Mesendoderm (in vitro differentiated cells): ENCODE results near the gene PHF14.

ENCODE experiments used
- DNase-seq: peaks from one replicate; pipeline ENCODE4 v3.0.0; 2013
- H2AK5ac ChIP-seq: 2 replicates; pipeline ENCODE4 v1.6.1; 2013; ENCODE audit warnings: low read length, inconsistent platforms
- H2BK120ac ChIP-seq: 2 replicates; pipeline ENCODE4 v1.6.1; 2013; ENCODE audit warnings: low read depth, mild to moderate bottlenecking, low read length, moderate library complexity, mixed read lengths
- H2BK15ac ChIP-seq: replicated peaks from 2 replicates; pipeline ENCODE4 v1.6.1; 2013; ENCODE audit warnings: low read depth, mild to moderate bottlenecking, moderate library complexity
- H2BK5ac ChIP-seq: 2 replicates; pipeline ENCODE4 v1.6.1; 2013; ENCODE audit warnings: low read length, inconsistent platforms
- H3K18ac ChIP-seq: 2 replicates; pipeline ENCODE4 v1.6.1; 2013; ENCODE audit warnings: mild to moderate bottlenecking, low read length, mixed read lengths
- H3K23ac ChIP-seq: one replicate; pipeline ENCODE4 v1.6.1; 2013; ENCODE audit warnings: low read length
- H3K27ac ChIP-seq: 2 replicates; pipeline ENCODE4 v1.5.1; 2013; ENCODE audit warnings: low read depth, mild to moderate bottlenecking, inconsistent platforms, low read length, moderate library complexity
- H3K27me3 ChIP-seq: 2 replicates; pipeline ENCODE4 v1.6.1; 2013; ENCODE audit warnings: low read length, control low read depth, mild to moderate bottlenecking, inconsistent platforms; ENCODE audit not compliant: insufficient read depth, poor library complexity
- H3K36me3 ChIP-seq: 2 replicates; pipeline ENCODE4 v1.6.1; 2013; ENCODE audit warnings: low read length, inconsistent platforms; ENCODE audit not compliant: control insufficient read depth, insufficient read depth
- H3K4ac ChIP-seq: one replicate; pipeline ENCODE4 v1.6.1; 2013; ENCODE audit warnings: low read depth, mild to moderate bottlenecking, low read length, moderate library complexity
- H3K4me1 ChIP-seq: 2 replicates; pipeline ENCODE4 v1.6.1; 2013; ENCODE audit warnings: low read depth, low read length, inconsistent platforms; ENCODE audit not compliant: control insufficient read depth
- H3K4me2 ChIP-seq: 2 replicates; pipeline ENCODE4 v1.6.1; 2013; ENCODE audit warnings: low read length
- H3K4me3 ChIP-seq: 2 replicates; pipeline ENCODE4 v1.5.1; 2013; ENCODE audit warnings: mild to moderate bottlenecking, low read length
- H3K56ac ChIP-seq: one replicate; pipeline ENCODE4 v1.6.1; 2013; ENCODE audit warnings: low read length
- H3K79me1 ChIP-seq: 2 replicates; pipeline ENCODE4 v1.6.1; 2013; ENCODE audit warnings: low read length, inconsistent platforms
- H3K79me2 ChIP-seq: 2 replicates; pipeline ENCODE4 v1.6.1; 2013; ENCODE audit warnings: mild to moderate bottlenecking, low read length; ENCODE audit not compliant: control insufficient read depth, insufficient read depth
- H3K9ac ChIP-seq: 2 replicates; pipeline ENCODE4 v1.6.1; 2013; ENCODE audit warnings: low read length, inconsistent platforms
- H4K5ac ChIP-seq: one replicate; pipeline ENCODE4 v1.6.1; 2013; ENCODE audit warnings: low read length
- H4K8ac ChIP-seq: one replicate; pipeline ENCODE4 v1.6.1; 2013; ENCODE audit warnings: low read depth, mild to moderate bottlenecking, control low read depth, low read length, moderate library complexity
- WGBS: extraction: QIAGEN DNeasy Blood & Tissue Kit; methylation state at CpG from one replicate; pipeline ENCODE4 v1.1.7; 2013; ENCODE audit warnings: low lambda C conversion rate, missing lambda C conversion rate; ENCODE audit not compliant: insufficient coverage; ENCODE audit errors: extremely low coverage; 5-methylcytosine and 5-hydroxymethylcytosine counted together

Gene PHF14

GRCh38 chr7:11082552-11083213, 109.0 kb downstream of the PHF14 start:
- H3K27ac ChIP-seq, result no peak overlapping the region
- no peak overlapping the region for H2BK15ac ChIP-seq
- no peaks in the 10 kb centered on the region for H3K79me2 ChIP-seq
- peak; percentile 38 for DNase-seq
- no peaks in the 10 kb centered on the region for H3K79me1 ChIP-seq
- no CpG with 5 or more reads among the region's 2 CpGs for WGBS
- no peak overlapping the region for H3K9ac ChIP-seq
- no peak overlapping the region for H2BK5ac ChIP-seq
- H3K56ac ChIP-seq, result no peak overlapping the region
- H3K27me3 ChIP-seq, result no peaks in the 10 kb centered on the region
- no peak overlapping the region for H3K23ac ChIP-seq
- H3K4me3 ChIP-seq, result no peak overlapping the region
- H2BK120ac ChIP-seq, result peak overlapping the region; percentile 90
- H3K4me2 ChIP-seq, result no peak overlapping the region
- H2AK5ac ChIP-seq, result no peak overlapping the region
- no peak overlapping the region for H3K4ac ChIP-seq
- no peaks in the 10 kb centered on the region for H3K4me1 ChIP-seq
- no peak overlapping the region for H4K5ac ChIP-seq
- H3K36me3 ChIP-seq, result no peaks in the 10 kb centered on the region
- no peak overlapping the region for H4K8ac ChIP-seq
- H3K18ac ChIP-seq, result no peak overlapping the region

GRCh38 chr7:11083214-11083568, 109.5 kb downstream of the PHF14 start:
- Histone ChIP-seq H2AK5ac (no peak overlapping the region), H3K23ac (no peak overlapping the region), H3K9ac (no peak overlapping the region), H2BK120ac (peak overlapping the region; percentile 90), H3K79me1 (no peaks in the 10 kb centered on the region), H3K79me2 (no peaks in the 10 kb centered on the region), H4K8ac (no peak overlapping the region), H3K4me1 (no peaks in the 10 kb centered on the region), H2BK15ac (no peak overlapping the region), H3K36me3 (no peaks in the 10 kb centered on the region), H3K18ac (no peak overlapping the region), H3K4me2 (no peak overlapping the region), H3K27ac (no peak overlapping the region), H3K56ac (no peak overlapping the region), H4K5ac (no peak overlapping the region), H3K27me3 (no peaks in the 10 kb centered on the region), H3K4ac (no peak overlapping the region), H2BK5ac (no peak overlapping the region), H3K4me3 (no peak overlapping the region)
- no CpG with 5 or more reads among the region's 7 CpGs for WGBS
- DNase-seq, result no peak

- H3K79me1 ChIP-seq, result no peaks in the 10 kb centered on the region
- no peak overlapping the region for H4K5ac ChIP-seq
- no peaks in the 10 kb centered on the region for H3K79me2 ChIP-seq
- H3K27ac ChIP-seq, result no peak overlapping the region
- H3K9ac ChIP-seq, result no peak overlapping the region
- no peak overlapping the region for H3K23ac ChIP-seq
- no peak overlapping the region for H3K56ac ChIP-seq
- no peak overlapping the region for H4K8ac ChIP-seq
- no peak overlapping the region for H2BK15ac ChIP-seq
- no peak overlapping the region for H2BK5ac ChIP-seq
- no peaks in the 10 kb centered on the region for H3K4me1 ChIP-seq
- DNase-seq, result no peak
- H3K4me2 ChIP-seq, result no peak overlapping the region
- H3K36me3 ChIP-seq, result no peaks in the 10 kb centered on the region
- no peaks in the 10 kb centered on the region for H3K27me3 ChIP-seq
- no CpG with 5 or more reads among the region's 2 CpGs for WGBS
- no peak overlapping the region for H3K18ac ChIP-seq
- no peak overlapping the region for H3K4ac ChIP-seq
- no peak overlapping the region for H3K4me3 ChIP-seq
- H2AK5ac ChIP-seq, result no peak overlapping the region
- H2BK120ac ChIP-seq, result no peak overlapping the region
Observed at GRCh38 chr7:11104578-11104977, 130.9 kb downstream of the PHF14 start.

GRCh38 chr7:11109659-11110058, 136.0 kb downstream of the PHF14 start:
- Histone ChIP-seq H4K5ac (no peak overlapping the region), H3K79me1 (no peaks in the 10 kb centered on the region), H3K27ac (no peak overlapping the region), H2AK5ac (no peak overlapping the region), H2BK120ac (no peak overlapping the region), H3K4me2 (no peak overlapping the region), H3K56ac (no peak overlapping the region), H3K4ac (no peak overlapping the region), H3K4me1 (no peaks in the 10 kb centered on the region), H3K27me3 (no peaks in the 10 kb centered on the region), H4K8ac (no peak overlapping the region), H3K23ac (no peak overlapping the region), H2BK5ac (no peak overlapping the region), H3K79me2 (no peaks in the 10 kb centered on the region), H3K9ac (no peak overlapping the region), H2BK15ac (no peak overlapping the region), H3K18ac (no peak overlapping the region), H3K4me3 (no peak overlapping the region), H3K36me3 (no peaks in the 10 kb centered on the region)
- no peak for DNase-seq

- Histone ChIP-seq H3K9ac (no peak overlapping the region), H3K36me3 (no peaks in the 10 kb centered on the region), H3K79me1 (no peaks in the 10 kb centered on the region), H4K8ac (no peak overlapping the region), H3K27me3 (no peaks in the 10 kb centered on the region), H3K4me1 (no peaks in the 10 kb centered on the region), H3K23ac (no peak overlapping the region), H3K4me2 (no peak overlapping the region), H3K56ac (no peak overlapping the region), H2AK5ac (no peak overlapping the region), H2BK120ac (no peak overlapping the region), H3K4me3 (no peak overlapping the region), H3K18ac (no peak overlapping the region), H4K5ac (no peak overlapping the region), H2BK5ac (no peak overlapping the region), H2BK15ac (no peak overlapping the region), H3K79me2 (no peaks in the 10 kb centered on the region), H3K27ac (no peak overlapping the region), H3K4ac (no peak overlapping the region)
- no peak for DNase-seq
- WGBS, result 100% methylated on average over 3 of the region's 3 CpGs
Observed at GRCh38 chr7:11120068-11120664, 146.5 kb downstream of the PHF14 start.

GRCh38 chr7:11120675-11121220, 147.1 kb downstream of the PHF14 start:
- Histone ChIP-seq H3K4me1 (no peaks in the 10 kb centered on the region), H2BK120ac (no peak overlapping the region), H2BK5ac (no peak overlapping the region), H3K4ac (no peak overlapping the region), H3K27me3 (no peaks in the 10 kb centered on the region), H2AK5ac (no peak overlapping the region), H3K4me2 (no peak overlapping the region), H3K36me3 (no peaks in the 10 kb centered on the region), H3K27ac (no peak overlapping the region), H2BK15ac (no peak overlapping the region), H3K4me3 (no peak overlapping the region), H3K56ac (no peak overlapping the region), H3K79me2 (no peaks in the 10 kb centered on the region), H3K79me1 (no peaks in the 10 kb centered on the region), H3K9ac (no peak overlapping the region), H4K5ac (no peak overlapping the region), H3K18ac (no peak overlapping the region), H3K23ac (no peak overlapping the region), H4K8ac (no peak overlapping the region)
- no peak for DNase-seq
- WGBS, result no CpG with 5 or more reads among the region's 3 CpGs
